Kidney tubule cell (primary cell): ENCODE data around the gene ARHGAP31.

Source experiments
- DNase-seq: peaks from one replicate; pipeline ENCODE4 v3.0.0-alpha.2; 2018; ENCODE audit warnings: low spot score

Gene ARHGAP31

GRCh38 chr3:119443179-119443578, 149.0 kb downstream of the ARHGAP31 start:
- no peak for DNase-seq

GRCh38 chr3:119444590-119444989, 150.4 kb downstream of the ARHGAP31 start:
- DNase-seq = no peak

- no peak for DNase-seq
Measured at GRCh38 chr3:119453822-119454221, 159.6 kb downstream of the ARHGAP31 start.

- DNase-seq = no peak
Measured at GRCh38 chr3:119456469-119456868, 162.3 kb downstream of the ARHGAP31 start.

- DNase-seq = no peak
Measured at GRCh38 chr3:119457246-119457645, 163.1 kb downstream of the ARHGAP31 start.

- peak; percentile 98 for DNase-seq
Measured at GRCh38 chr3:119463171-119464169, 169.3 kb downstream of the ARHGAP31 start, which contains the start of gene TMEM39A. TMEM39A (minus strand) TSS chr3:119463615; CDS start chr3:119462074, 1,541 bp downstream.

DNA sequence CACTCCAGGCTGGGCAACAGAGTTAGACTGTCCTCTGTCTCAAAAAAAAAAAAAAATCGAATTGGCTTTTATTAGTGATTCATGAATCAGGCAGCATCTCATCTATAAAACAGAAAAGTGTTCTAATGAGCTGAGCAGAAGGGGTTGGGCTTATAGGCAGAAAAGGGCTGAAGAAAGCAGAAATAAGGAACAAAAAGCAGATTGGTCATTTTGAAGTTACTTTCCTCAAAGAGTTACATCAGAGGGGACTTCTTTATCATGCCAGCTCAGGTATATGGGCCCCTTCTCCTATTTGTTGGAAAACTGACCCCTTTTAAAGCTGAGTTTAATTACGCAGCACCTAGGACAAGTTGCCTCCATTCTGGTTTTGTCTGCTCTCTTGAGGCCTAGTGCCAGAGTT, 173.9 kb downstream of the ARHGAP31 start:
- DNase-seq = no peak

- no peak for DNase-seq
Measured at GRCh38 chr3:119469418-119470189, 175.4 kb downstream of the ARHGAP31 start.
